ENCODE data around the gene TLE1.

Gene TLE1

GRCh38 chr9:81549500-81550206 is 139.7 kb downstream of the TLE1 start:
- no peak for DNase-seq (ENCODE audit: low read depth in 2 of 2)

DNA sequence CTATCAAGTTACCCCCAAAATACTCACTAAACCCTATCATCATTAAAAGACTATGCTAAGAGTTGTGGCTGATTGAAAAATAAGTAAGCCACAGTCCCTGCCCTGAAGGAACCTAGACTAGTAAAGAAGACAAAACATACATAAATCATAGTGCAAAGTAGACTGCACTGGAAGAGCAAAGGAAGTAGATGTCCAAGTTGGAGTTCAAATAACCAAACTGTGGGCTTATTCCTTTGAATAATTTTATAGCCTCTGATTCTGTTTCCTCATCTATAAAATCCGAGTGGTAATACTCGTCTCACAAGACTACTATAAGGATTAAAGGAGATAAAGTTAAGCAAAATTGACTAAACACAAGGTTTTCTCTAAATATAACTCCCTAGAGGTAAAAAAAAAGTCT is 140.4 kb downstream of the TLE1 start:
- no peak for DNase-seq (ENCODE audit: low read depth in 2 of 2)

DNA sequence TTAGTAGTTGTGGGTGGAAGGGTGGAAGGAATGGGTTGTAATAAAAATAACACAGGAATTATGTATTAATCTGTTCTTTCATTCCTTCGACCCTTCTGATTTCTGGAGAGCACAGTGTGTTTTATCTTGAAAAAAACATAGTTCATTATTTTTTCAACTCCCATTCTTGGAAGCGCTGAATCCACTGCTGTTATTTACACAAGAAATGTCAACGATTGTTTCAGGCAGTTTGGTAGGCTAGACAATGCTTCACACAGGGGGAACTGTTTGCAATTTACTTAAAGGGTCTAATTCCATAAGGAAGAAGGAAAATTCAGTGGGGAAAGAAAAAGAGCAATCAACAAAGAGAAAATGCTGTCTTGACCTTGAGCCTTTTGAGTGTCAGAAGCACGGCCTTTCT is 142.9 kb downstream of the TLE1 start:
- no peak for DNase-seq (ENCODE audit: low read depth in 2 of 2)

DNA sequence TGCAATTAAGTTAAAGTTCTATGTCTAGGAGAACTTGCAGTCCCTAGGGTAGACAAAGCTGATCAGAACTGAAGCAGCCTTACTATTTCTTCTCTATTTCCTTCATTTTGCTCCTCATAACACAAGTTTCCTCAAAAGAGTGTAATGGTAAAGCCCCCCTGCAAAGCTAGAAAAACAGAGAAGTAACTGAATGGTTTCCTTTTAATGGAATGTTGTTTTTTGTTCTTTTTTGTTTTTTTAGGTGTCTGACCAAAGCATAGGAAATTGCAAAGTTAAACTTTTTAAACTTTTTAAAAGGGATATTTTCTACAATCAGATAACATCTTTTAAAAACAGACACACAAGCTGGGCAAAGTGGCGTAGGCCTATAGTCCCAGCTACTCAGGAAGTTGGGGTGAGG is 145.7 kb downstream of the TLE1 start:
- DNase-seq (ENCODE audit: low read depth in 2 of 2), result no peak

DNA sequence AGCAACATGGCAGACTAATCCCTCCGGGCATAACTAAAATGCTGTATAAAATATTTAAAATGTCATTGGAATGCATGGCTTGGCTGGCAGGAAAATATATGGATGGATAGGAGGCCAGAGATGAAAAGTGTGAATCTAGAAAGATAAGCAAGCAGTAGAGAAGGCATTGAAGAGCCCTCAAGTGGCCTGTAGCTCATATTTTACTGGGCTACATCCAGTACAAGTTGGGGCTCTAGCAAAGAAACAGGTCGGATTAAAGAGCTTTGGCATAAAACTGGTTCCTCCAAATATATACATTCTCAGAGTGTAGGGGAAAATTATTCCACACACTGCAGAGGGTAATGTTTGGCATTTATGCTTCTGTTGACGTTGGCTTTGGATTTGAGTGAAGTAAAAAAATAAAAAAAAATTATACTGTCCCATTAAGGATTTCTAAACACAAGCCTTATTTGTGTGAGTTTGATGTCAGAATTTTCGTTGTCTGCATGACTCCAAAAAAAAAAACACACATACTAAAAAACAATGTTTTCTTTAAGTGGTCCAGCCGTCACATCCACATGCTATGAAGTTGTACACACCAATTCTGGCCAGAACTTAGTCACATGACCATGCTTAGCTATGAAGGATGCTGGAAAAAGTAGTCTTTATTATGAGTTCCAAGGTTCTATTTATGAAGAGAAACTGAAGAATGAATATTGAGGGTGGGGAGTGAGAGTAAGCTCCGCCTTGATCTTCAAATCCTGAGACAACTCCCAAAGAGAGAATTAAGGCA is 147.0 kb downstream of the TLE1 start:
- DNase-seq (ENCODE audit: low read depth in 2 of 2), result no peak

- no peak for DNase-seq (ENCODE audit: low read depth in 2 of 2)
Observed at GRCh38 chr9:81540142-81540710, 149.1 kb downstream of the TLE1 start.

- DNase-seq (ENCODE audit: low read depth in 2 of 2), result no peak
Observed at GRCh38 chr9:81539317-81539716, 150.0 kb downstream of the TLE1 start.

DNA sequence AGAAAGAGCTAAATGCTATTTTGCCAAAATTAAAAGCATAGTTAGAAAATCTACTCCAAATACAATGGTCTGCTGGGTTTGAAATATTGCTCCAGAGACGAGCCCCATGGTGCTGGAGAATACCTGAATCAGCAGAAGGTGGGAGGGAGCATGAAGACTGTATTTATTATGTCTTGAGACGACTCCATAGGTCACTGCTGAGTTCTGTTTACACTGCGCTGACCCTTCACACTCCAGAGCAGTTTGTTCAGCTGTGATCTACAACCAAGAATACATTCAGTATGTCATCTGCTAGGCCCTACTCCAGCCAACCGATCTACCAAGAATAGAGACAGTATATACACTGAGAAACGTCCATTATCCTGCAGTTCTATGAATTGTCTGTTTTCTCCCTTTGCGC is 150.5 kb downstream of the TLE1 start:
- DNase-seq (ENCODE audit: low read depth in 2 of 2), result no peak

DNA sequence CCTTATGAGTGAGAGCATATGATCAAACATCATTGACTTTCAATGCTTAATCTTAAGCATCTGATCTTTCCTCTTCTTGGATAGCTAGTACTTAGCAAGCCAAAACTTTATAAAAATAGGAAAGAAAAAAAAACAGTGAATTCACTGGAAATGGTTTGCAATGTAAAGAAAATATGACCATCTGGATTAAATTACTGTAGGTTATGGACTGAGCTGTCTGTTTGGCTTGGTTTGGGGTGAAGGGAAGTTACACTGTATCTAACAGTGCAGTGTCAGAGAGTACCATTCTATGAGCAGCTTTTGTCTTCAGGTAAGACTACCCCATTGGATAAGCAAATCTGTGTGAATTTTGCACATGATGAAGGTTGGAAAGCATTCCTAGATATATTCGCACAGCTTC is 151.4 kb downstream of the TLE1 start:
- peak; percentile 51 to 56 for DNase-seq (ENCODE audit: low read depth in 2 of 2)

- no peak for DNase-seq (ENCODE audit: low read depth in 2 of 2)
Observed at GRCh38 chr9:81536242-81537025, 152.9 kb downstream of the TLE1 start.

DNA sequence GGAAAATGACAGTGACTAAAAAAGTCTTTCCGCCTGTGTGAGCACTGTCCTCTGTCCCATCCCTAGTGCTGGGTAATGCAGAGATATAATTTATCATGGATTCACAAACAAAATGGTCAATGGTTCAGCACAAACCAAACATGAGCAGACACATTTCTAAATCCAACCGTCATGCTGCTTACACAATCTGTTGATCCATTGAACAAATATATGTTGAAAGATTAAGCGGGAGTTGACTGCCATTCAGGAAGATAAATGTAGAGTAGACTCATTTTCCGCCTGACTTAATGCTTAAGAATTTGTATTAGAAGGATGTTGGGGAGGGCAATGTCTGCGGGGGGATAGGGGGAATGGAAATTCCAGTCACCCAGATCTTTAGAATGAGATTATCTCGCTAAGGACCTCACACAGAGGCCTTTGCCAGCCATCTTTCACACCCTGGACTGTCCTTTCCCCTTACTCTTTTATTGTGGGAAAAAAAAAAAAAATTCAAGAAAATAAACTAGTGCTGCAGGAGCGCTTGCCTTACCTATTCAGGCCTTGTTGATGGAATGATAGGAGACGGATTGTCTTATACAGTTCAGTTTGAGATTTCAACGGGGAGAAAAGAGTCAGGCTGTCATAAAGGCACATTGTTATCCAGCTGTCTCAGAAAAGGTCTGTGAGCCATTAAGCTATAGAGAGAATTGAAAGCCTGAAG is 153.7 kb downstream of the TLE1 start:
- DNase-seq (ENCODE audit: low read depth in 2 of 2), result peak in 1 of 2 experiments; percentile 40

- DNase-seq (ENCODE audit: low read depth in 2 of 2), result no peak
Observed at GRCh38 chr9:81534138-81534875, 155.0 kb downstream of the TLE1 start.
